ENCODE measurements around the gene CLEC2B.

The CLEC2B gene

DNA sequence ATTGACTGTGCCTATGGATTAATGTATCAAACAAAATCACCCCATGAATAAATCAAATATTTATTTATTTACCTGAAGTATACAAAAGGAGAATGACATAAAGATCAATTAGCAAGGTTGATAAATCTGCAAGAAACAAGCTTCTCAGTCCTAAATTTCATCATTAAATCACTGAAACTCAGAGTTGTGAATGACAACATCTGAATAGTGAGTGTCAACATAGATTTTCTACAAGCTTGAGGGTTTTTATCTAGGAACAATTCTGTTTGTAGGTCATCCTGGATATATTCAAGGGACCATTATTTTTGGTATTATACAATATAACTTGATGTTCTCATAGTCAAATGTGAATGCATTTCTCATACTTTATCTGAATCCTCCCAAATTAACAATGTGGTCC, 59.3 kb downstream of the CLEC2B start:
- intact Hi-C loops (cut with micrococcal nuclease), result loop anchor here (5.0 to 10.0 kb wide), 3 partner anchors 57 to 332 kb away; partner anchors contain the start of genes CLEC1B and CLEC2B
- H3K4me3 Mint-ChIP-seq, result no peak overlapping the region
- H3K9me3 Mint-ChIP-seq, result no peaks in the 10 kb centered on the region
- no peaks in the 10 kb centered on the region for H3K36me3 Mint-ChIP-seq (ENCODE audit: low read depth)
- H3K4me1 Mint-ChIP-seq (ENCODE audit: low read depth), result peaks cover 28% of the 10 kb centered on the region
- no peaks in the 10 kb centered on the region for H3K27me3 Mint-ChIP-seq
- no peak overlapping the region for H3K27ac Mint-ChIP-seq

GRCh38 chr12:9809338-9809737, 59.8 kb downstream of the CLEC2B start:
- no peak overlapping the region for H3K27ac Mint-ChIP-seq
- H3K36me3 Mint-ChIP-seq (ENCODE audit: low read depth), result no peaks in the 10 kb centered on the region
- H3K4me3 Mint-ChIP-seq, result no peak overlapping the region
- no peaks in the 10 kb centered on the region for H3K9me3 Mint-ChIP-seq
- H3K4me1 Mint-ChIP-seq (ENCODE audit: low read depth), result peaks cover 28% of the 10 kb centered on the region
- H3K27me3 Mint-ChIP-seq, result no peaks in the 10 kb centered on the region
- intact Hi-C loops (cut with micrococcal nuclease), result loop anchor here (5.0 kb wide), 1 partner anchor 333 kb away; no protein-coding TSS in a partner anchor

- no peaks in the 10 kb centered on the region for H3K9me3 Mint-ChIP-seq
- H3K27me3 Mint-ChIP-seq, result no peaks in the 10 kb centered on the region
Measured at GRCh38 chr12:9808504-9808903, 60.6 kb downstream of the CLEC2B start.

GRCh38 chr12:9806714-9807113, 62.4 kb downstream of the CLEC2B start:
- no peaks in the 10 kb centered on the region for H3K27me3 Mint-ChIP-seq

More at GRCh38 chr12:9808504-9808903, 60.6 kb downstream of the CLEC2B start:
- Mint-ChIP-seq H3K4me1 (ENCODE audit: low read depth) (peaks cover 21% of the 10 kb centered on the region), H3K4me3 (no peak overlapping the region), H3K27ac (no peak overlapping the region), H3K36me3 (ENCODE audit: low read depth) (no peaks in the 10 kb centered on the region)
- intact Hi-C loops (cut with micrococcal nuclease), result loop anchor here (5.0 kb wide), 1 partner anchor 334 kb away; no protein-coding TSS in a partner anchor

DNA sequence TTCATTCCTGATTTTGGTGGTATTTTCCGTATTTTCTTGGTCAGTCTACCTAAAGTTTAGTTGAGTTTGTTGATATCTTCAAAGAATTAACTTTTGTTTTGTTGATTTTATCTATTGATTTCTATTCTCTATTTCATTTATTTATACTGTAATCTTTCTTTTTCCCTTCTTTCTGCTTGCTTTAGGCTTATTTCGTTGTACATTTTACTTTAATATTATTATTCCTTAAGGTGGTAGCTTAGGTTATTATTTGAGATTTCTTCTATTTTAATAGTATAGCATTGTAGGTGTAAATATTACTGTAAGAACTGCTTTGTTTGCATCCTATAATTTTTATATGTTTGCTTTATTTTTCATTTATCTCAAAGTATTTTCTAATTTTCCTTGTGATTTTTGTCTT, 63.3 kb downstream of the CLEC2B start:
- no peak overlapping the region for H3K4me3 Mint-ChIP-seq
- peaks cover 6% of the 10 kb centered on the region for H3K4me1 Mint-ChIP-seq (ENCODE audit: low read depth)
- H3K27ac Mint-ChIP-seq, result no peak overlapping the region
- no peaks in the 10 kb centered on the region for H3K9me3 Mint-ChIP-seq
- H3K27me3 Mint-ChIP-seq, result no peaks in the 10 kb centered on the region
- H3K36me3 Mint-ChIP-seq (ENCODE audit: low read depth), result no peaks in the 10 kb centered on the region
- intact Hi-C loops (cut with micrococcal nuclease), result loop anchor here (5.0 kb wide), 1 partner anchor 336 kb away; no protein-coding TSS in a partner anchor

More at GRCh38 chr12:9806714-9807113, 62.4 kb downstream of the CLEC2B start:
- Mint-ChIP-seq H3K4me1 (ENCODE audit: low read depth) (peaks cover 14% of the 10 kb centered on the region), H3K36me3 (ENCODE audit: low read depth) (no peaks in the 10 kb centered on the region), H3K9me3 (no peaks in the 10 kb centered on the region), H3K4me3 (no peak overlapping the region), H3K27ac (no peak overlapping the region)
- intact Hi-C loops (cut with micrococcal nuclease), result loop anchor here (5.0 kb wide), 1 partner anchor 336 kb away; no protein-coding TSS in a partner anchor

Measured in dendritic cell treated with granulocyte-macrophage colony-stimulating factor and Interleukin-4, amounts not matched to agents 40 ng/mL and 50 ng/mL, for 4 days (primary cell).